Activated CD4-positive, CD25-positive, alpha-beta regulatory T cell treated with anti-CD3 and anti-CD28 coated beads, Interleukin-2, amount 50 U/mL, for 72 hours (primary cell): ENCODE data around the gene MRPL4.
"Not testable (repeated sequence)": the region's sequence is repeated elsewhere in the genome, so short reads cannot be mapped to it uniquely, and the experiment has no call there.

Source experiments
- DNase-seq: peaks from one replicate; pipeline ENCODE4 v3.0.0; 2021

Gene MRPL4

GRCh38 chr19:10230861-10231611, 21.0 kb upstream of the MRPL4 start, which contains the start of gene S1PR2:
TSS of gene S1PR2 (minus strand) at chr19:10231331. CDS start at chr19:10224905, 6,426 bp downstream.
- peak; percentile 76 for DNase-seq

DNA sequence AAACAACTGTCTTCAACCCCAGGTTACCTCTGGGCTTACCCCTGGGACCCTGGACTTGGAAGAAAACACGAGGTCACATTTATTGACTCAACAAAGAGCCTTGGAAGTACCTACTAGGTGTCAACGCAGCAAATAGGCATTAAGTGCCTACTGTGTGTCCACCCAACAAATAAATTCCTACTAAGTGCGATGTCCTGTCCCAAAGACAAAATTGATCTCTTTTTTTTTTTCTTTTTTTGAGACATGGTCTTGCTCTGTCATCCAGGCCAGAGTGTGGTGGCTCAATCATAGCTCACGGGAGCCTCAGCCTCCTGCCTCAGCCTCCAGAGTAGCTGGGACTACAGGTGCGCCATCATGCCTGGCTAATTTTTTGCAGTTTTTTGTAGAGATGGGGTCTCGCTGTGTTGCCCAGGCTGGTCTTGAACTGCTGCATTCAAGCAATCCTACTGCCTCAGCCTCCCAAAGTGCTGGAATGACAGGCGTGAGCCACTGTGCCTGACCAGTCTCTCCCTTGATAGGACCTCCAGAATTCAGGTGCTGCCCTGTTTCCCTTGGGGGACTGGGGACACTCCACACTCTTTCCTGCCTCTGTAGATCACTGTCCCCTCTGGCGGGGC, 20.3 kb upstream of the MRPL4 start:
- DNase-seq: no peak

- DNase-seq: no peak
Measured at GRCh38 chr19:10233946-10234345, 18.1 kb upstream of the MRPL4 start.

- DNase-seq: no peak
Measured at GRCh38 chr19:10235003-10235402, 17.0 kb upstream of the MRPL4 start.

DNA sequence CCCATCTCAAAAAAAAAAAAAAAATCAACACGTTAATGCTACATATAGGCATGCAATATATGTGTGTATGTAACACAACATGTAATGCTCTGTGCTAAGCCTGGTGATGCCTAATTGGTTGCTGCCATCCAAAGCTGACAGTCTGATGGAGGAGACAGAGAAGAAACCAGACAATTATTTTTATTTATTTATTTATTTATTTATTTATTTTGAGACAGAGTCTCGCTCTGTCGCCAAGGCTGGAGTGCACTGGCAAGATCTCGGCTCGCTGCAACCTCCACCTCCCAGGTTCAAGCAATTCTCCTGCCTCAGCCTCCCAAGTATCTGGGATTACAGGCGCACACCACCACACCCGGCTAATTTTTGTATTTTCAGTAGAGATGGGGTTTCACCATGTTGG, 16.6 kb upstream of the MRPL4 start:
- DNase-seq: not testable (repeated sequence)

GRCh38 chr19:10237702-10238101, 14.3 kb upstream of the MRPL4 start:
- DNase-seq: no peak

GRCh38 chr19:10238172-10238783, 13.7 kb upstream of the MRPL4 start:
- DNase-seq: no peak

GRCh38 chr19:10241826-10242449, 10.1 kb upstream of the MRPL4 start:
- DNase-seq: not testable (repeated sequence)

DNA sequence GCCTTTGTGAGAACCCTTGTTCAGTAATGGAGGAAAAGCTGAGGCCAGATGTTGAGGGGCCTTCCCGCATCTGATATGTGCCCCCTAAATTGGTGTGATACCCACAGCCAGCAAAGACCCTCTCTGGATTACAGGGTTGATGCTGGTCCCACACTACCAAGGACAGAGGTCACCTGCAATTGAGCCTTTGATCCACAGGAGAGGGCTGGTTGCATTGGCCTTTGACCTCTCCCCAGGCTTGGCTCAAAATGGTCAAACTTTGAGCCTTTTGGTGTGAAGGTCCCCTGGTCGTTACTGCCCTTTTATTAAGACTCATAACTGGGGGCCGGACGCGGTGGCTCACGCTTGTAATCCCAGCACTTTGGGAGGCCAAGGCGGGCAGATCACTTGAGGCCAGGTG, 8.4 kb upstream of the MRPL4 start:
- no peak for DNase-seq

DNA sequence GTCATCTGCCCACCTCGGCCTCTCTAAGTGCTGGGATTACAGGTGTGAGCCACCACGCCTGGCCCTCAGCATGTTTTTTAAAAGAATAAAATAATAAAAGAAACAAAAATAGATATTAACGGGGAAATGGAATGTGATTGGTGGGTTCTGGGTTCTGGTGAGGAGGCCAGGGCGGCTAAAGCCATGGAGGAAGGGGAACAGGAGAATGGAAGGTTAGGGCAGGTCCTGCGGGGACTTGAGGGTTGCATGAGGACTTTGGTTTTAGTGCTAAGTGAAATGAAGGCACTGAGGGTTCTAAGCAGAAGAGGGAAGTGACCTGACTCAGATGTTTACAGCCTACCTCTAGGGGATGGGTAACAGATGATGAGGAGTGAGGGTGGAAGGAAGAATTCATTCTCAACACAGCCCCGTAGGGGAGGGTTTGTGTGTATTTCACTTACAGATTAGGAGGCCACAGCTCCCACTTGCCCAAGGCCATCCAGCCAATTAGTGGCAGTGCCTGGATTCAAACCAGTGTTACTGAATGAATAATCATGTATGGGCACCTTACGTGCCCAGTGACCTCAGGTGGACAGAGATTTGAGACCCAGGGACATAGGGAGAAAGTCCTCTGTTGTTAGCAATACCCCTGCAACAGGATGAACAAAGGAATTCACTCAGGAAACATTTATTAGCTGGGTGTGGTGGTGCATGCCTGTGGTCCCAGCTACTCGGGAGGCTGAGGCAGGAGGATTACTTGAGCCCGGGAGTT, 6.7 kb upstream of the MRPL4 start:
- DNase-seq: no peak

DNA sequence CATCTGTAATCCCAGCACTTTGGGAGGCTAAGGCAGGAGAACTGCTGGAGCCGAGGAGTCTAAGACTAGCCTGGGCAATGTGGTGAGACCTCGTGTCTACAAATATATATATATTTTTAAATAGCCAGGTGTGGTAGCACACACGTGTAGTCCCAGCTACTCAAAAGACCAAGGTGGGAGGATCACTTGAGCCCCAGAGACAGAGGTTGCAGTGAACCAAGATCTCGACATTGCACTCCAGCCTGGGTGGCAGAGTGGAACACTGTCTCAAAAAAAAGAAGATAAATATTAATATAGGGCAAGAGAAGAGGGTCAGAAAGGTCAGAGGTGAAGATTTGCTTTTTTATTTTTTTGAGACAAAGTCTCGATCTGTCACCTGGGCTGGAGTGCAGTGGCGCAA, 5.5 kb upstream of the MRPL4 start:
- no peak for DNase-seq

DNA sequence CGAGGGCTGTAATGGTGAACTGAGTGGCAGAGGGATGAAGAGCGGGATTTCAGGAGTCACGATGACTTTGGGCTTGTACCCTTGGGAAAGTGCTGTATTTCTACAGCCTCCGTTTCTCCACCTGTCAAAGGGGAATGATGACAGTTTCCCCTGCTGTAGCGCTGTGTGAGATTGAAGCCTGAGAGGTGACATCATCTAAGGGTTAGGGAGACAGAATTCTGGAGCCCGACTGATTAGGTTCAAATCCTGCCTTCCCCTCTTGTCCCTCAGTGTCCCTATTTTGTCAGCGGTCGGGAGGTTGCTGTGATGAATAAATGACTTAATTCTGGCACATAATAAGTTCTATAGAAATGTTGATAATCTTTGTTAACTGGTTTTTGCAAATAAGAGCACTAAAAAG, 693 bp downstream of the MRPL4 start:
- DNase-seq: no peak

GRCh38 chr19:10254244-10254643, 2.2 kb downstream of the MRPL4 start:
- DNase-seq: no peak

DNA sequence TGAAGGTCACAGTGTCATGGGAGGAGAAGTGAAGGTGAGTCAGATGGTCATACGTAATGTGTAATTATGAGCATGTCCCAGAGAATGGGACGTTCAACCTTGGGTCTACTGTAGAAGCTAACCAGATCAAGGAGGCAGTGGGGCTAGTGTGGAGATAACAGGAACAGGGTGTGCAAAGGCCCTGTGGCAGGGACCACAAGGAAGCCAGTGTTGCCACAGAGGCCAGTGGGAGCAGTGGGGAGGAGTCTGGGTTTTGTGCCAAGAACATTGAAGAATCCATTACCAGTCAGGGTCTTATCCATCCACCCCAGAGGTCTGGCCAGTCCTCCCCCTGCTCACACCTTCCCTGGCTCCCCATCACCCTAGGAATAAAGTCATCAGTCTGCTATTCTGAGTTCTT, 3.3 kb downstream of the MRPL4 start:
- no peak for DNase-seq

- no peak for DNase-seq
Measured at GRCh38 chr19:10256551-10256950, 4.5 kb downstream of the MRPL4 start.

GRCh38 chr19:10256970-10257615, 5.1 kb downstream of the MRPL4 start:
- no peak for DNase-seq

DNA sequence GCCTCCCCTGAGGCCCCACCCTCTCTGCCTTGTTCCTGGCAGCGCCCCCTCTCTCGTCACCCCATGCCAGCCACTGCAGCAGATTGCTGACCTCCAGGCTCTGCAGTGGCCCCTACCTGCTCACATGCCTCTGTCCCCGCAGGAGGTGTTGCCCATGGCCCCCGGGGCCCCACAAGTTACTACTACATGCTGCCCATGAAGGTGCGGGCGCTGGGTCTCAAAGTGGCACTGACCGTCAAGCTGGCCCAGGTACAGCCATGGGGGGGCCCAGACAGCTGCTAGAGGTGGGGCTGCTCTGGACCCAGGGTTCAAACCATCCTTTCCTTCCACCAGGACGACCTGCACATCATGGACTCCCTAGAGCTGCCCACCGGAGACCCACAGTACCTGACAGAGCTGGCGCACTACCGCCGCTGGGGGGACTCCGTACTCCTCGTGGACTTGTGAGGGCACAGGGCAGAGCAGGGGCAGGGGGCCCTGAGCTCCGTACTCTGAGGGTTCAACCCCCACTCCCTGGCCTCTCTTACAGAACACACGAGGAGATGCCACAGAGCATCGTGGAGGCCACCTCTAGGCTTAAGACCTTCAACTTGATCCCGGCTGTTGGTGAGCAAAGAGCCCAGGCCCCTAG, 6.2 kb downstream of the MRPL4 start:
- no peak for DNase-seq

- peak; percentile 86 for DNase-seq
Measured at GRCh38 chr19:10259162-10259905, 7.3 kb downstream of the MRPL4 start.

- DNase-seq: peak; percentile 60
Measured at GRCh38 chr19:10260141-10260584, 8.1 kb downstream of the MRPL4 start.

- no peak for DNase-seq
Measured at GRCh38 chr19:10262771-10263170, 10.8 kb downstream of the MRPL4 start.

GRCh38 chr19:10266706-10267105, 14.7 kb downstream of the MRPL4 start:
- DNase-seq: no peak
